Naive B cell (primary cell): ENCODE data around the gene LRRC70. TPM values are rescaled to one million over a fixed set of nuclear protein-coding genes. Genes with fewer than 3 reads are reported as not detected.
A peak's percentile ranks its signal among the peaks of the same experiment; 100 is the strongest.

Experiments used
- ATAC-seq, 2 donors: fragments of 150-1000 bp; cut with Tn5 transposase; 2 replicates each; pipeline ENCODE4 v1.10.0; 2021; ENCODE audit warnings: low read depth in 2 of 2, mild to moderate bottlenecking in 2 of 2, moderate library complexity in 2 of 2
- DNase-seq: peaks from one replicate; pipeline ENCODE4 v3.0.0; 2022
- H3K27ac Mint-ChIP-seq, 6 donors: one replicate each; pipeline ENCODE4 v1.8.0; 2020 to 2022; ENCODE audit warnings: mild to moderate bottlenecking in 6 of 6, mixed read lengths in 6 of 6, moderate library complexity in 5 of 6, inconsistent platforms in 2 of 6
- H3K27me3 Mint-ChIP-seq, 3 donors: one replicate each; pipeline ENCODE4 v1.8.0; 2021 to 2022; ENCODE audit warnings: mixed read lengths in 3 of 3, mild to moderate bottlenecking in 1 of 3
- H3K36me3 Mint-ChIP-seq, 2 donors: one replicate each; pipeline ENCODE4 v1.8.0; 2020 to 2022; ENCODE audit warnings: mixed read lengths in 2 of 2, inconsistent platforms in 1 of 2, mild to moderate bottlenecking in 1 of 2
- H3K4me1 Mint-ChIP-seq, 3 donors: one replicate each; pipeline ENCODE4 v1.8.0; 2020 to 2022; ENCODE audit warnings: mixed read lengths in 3 of 3, inconsistent platforms in 1 of 3, mild to moderate bottlenecking in 1 of 3, moderate library complexity in 1 of 3
- H3K4me3 Mint-ChIP-seq, 8 donors: one replicate each; pipeline ENCODE4 v1.8.0; 2020 to 2022; ENCODE audit warnings: mild to moderate bottlenecking in 8 of 8, mixed read lengths in 8 of 8, moderate library complexity in 8 of 8, inconsistent platforms in 2 of 8
- H3K9me3 Mint-ChIP-seq, 7 donors: one replicate each; pipeline ENCODE4 v1.8.0; 2020 to 2022; ENCODE audit warnings: mixed read lengths in 7 of 7, mild to moderate bottlenecking in 5 of 7, inconsistent platforms in 2 of 7, moderate library complexity in 1 of 7
- polyA plus RNA-seq, 6 donors: library from polyadenylated mRNA; unstranded; fragments of 300-500 nt; fragmentation: Illumina TruSeq; gene quantifications; one replicate each; pipeline ENCODE4 v1.2.3, GENCODE V29; 2021; ENCODE audit warnings: low read depth in 6 of 6

Gene LRRC70
- polyA plus RNA-seq, 6 donors from 2014 or later: 0.61 to 2.4 (median 0.93) TPM; not detected in 1

DNA sequence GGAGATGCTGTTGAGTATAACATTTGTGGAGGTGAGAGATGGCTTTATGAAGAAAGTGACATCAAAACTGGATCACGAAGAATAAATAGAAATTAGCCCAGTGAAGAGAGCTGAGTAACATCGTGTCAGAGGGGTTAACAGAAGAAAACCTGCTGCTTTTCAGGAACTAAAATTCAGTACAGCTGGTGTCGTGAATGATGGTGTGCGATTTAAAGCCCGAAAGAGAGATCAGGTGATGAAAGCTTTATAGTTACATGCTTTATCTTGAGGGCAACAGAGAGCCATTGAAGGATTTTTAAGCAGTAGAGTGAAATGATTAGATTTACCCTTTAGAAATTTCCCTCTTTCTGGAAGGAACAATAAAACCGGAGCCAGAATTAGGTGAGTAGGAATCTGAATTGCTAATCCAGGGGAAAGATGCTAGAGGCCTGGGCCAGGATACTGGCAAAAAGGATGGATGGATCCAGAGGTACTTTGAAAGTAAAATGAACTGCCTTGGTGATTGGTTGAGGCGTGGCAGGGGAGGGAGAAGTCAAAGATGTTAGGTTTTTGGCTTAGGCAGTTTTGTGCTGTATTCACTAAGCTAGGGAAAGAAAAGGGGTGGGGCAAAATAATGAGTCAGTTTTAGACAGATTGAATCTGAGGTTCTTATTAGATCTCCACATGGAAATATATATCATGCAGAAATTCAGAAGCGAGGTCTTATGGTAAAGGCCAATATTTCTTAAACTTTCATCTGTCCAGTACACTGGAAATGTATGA lies 3.4 kb downstream of the LRRC70 start:
- ATAC-seq (no peak), DNase-seq (no peak)
- Mint-ChIP-seq H3K9me3 (no peaks in the 10 kb centered on the region), H3K36me3 (peaks cover 0 to 3% of the 10 kb centered on the region in 2 donors), H3K4me1 (peaks cover 4 to 24% (median 10%) of the 10 kb centered on the region in 3 donors), H3K27ac (peak overlapping the region in 3 of 6 donors; percentile 5 to 88 (median 45)), H3K27me3 (no peaks in the 10 kb centered on the region), H3K4me3 (no peak overlapping the region)

DNA sequence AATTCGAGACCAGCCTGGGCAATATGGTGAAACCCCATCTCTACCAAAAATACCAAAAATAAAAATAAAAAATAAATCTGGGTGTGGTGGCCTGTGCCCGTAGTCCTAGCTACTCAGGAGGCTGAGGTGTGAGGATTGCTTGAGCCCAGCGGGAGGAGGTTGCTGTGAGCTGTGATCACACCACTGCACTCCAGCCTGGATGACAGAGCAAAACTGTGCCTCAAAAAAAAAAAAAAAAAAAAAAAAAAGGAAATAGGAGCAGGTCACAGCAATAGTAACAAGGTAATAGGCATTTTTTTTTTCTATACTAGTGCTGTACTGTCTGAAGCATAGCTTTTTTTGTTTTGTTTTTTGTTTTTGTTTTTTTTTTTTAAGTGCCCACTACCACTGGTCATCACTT lies 5.8 kb downstream of the LRRC70 start:
- no peak overlapping the region for H3K4me3 Mint-ChIP-seq
- DNase-seq (no peak), ATAC-seq (no peak)
- peaks cover 0 to 4% (median under 1%) of the 10 kb centered on the region in 7 donors for H3K9me3 Mint-ChIP-seq
- no peak overlapping the region for H3K27ac Mint-ChIP-seq
- H3K36me3 Mint-ChIP-seq: peaks cover 12 to 16% of the 10 kb centered on the region in 2 donors
- H3K27me3 Mint-ChIP-seq: no peaks in the 10 kb centered on the region
- peaks cover under 1 to 17% (median 6%) of the 10 kb centered on the region in 3 donors for H3K4me1 Mint-ChIP-seq

DNA sequence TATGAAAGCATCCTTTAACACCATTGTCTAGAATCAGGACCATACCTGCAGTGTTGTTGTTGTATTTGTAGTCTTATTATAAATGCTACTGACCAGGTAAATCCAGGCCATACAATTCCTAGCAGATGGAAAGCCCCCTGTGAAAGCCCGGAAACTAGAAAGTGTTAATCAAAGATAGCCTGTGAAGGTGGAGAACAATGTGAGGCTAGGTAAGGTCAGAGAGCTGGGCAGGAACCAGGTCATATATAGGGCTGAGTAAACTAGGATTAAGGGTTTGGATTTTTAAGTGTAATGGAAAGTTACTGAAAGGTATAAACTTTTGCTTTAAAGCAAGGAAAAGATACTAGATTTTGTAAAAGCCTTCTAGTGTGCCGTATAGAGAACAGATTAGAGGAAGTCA lies 6.7 kb downstream of the LRRC70 start:
- Mint-ChIP-seq H3K27me3 (no peaks in the 10 kb centered on the region), H3K9me3 (peaks cover 0 to 4% (median 1%) of the 10 kb centered on the region in 7 donors), H3K36me3 (peaks cover 14 to 17% of the 10 kb centered on the region in 2 donors), H3K4me1 (peaks cover 0 to 17% (median 6%) of the 10 kb centered on the region in 3 donors), H3K27ac (peak overlapping the region in 3 of 6 donors; percentile 57 to 77 (median 70)), H3K4me3 (no peak overlapping the region)
- no peak for DNase-seq
- no peak for ATAC-seq

DNA sequence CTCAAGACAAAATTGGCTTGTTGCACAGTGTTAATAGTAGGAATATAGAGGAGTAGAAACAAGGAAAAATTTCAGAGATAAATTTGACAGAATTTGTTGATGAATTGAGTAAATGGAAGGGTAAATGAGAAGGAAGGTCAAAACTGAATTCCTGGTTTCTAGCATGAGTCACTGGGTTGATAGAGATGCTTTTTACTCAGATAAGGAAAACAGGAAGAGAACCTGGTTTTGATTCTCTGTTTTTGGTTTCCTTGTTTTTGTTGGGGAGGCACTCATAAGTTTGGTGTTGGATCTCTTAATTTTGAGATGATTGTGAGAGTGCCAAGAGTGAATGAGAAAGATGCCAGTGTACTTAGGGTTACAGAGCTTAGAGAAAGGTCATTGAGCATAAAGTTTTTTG lies 7.1 kb downstream of the LRRC70 start:
- no peak for ATAC-seq
- DNase-seq: no peak
- Mint-ChIP-seq H3K27me3 (no peaks in the 10 kb centered on the region), H3K36me3 (peaks cover 14 to 17% of the 10 kb centered on the region in 2 donors), H3K9me3 (peaks cover 0 to 4% (median 1%) of the 10 kb centered on the region in 7 donors), H3K27ac (peak overlapping the region in 4 of 6 donors; percentile 7 to 77 (median 64)), H3K4me3 (no peak overlapping the region), H3K4me1 (peaks cover 0 to 17% (median 6%) of the 10 kb centered on the region in 3 donors)

DNA sequence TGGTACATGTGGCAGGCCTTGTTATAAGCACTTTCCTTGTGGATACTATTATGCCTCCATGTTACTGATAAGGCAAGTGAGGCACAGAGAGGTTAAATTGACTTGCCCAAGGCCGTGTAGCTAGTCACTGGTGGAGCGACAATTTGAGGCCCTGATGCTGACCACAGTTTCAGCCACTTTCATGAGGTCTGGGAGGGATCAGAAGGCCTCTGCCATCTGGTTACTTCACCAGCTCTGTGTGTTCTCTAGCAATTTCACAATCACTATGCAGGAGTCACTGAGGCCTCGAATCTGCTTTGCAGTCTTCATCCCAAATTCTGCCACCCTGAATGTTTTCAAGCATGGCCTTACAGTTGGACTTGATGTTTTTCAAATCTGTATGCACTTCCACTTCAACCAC lies 9.1 kb downstream of the LRRC70 start:
- H3K36me3 Mint-ChIP-seq: peaks cover 21 to 28% of the 10 kb centered on the region in 2 donors
- H3K27me3 Mint-ChIP-seq: no peaks in the 10 kb centered on the region
- H3K27ac Mint-ChIP-seq: no peak overlapping the region
- no peak overlapping the region for H3K4me3 Mint-ChIP-seq
- H3K9me3 Mint-ChIP-seq: peaks cover 4 to 16% (median 4%) of the 10 kb centered on the region in 7 donors
- DNase-seq (no peak), ATAC-seq (no peak)
- H3K4me1 Mint-ChIP-seq: peaks cover 5 to 10% (median 6%) of the 10 kb centered on the region in 3 donors

DNA sequence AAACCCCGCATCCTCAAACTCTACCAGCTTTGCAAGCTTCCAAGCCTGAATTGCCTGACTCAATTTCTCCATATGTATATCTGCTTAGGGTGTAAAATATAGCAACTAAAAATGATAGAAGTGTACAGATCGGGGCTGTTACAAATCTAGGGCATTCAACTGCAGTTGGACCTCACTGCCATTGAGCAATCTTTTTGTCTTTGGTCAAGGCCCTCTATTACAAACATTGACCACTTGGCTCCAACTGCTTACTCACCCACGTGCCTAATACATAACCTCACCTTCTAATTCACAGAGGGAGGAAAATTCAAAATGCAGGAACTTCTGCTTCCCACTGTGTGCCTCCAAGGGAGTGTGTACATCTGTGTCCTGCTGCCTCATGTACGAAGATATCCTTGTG lies 10.0 kb downstream of the LRRC70 start:
- no peaks in the 10 kb centered on the region for H3K27me3 Mint-ChIP-seq
- peaks cover 4 to 18% (median 7%) of the 10 kb centered on the region in 7 donors for H3K9me3 Mint-ChIP-seq
- peaks cover 10 to 16% (median 11%) of the 10 kb centered on the region in 3 donors for H3K4me1 Mint-ChIP-seq
- DNase-seq (no peak), ATAC-seq (no peak)
- H3K4me3 Mint-ChIP-seq: no peak overlapping the region
- H3K36me3 Mint-ChIP-seq: peaks cover 27 to 33% of the 10 kb centered on the region in 2 donors
- H3K27ac Mint-ChIP-seq: peak overlapping the region in 1 of 6 donors; percentile 8

DNA sequence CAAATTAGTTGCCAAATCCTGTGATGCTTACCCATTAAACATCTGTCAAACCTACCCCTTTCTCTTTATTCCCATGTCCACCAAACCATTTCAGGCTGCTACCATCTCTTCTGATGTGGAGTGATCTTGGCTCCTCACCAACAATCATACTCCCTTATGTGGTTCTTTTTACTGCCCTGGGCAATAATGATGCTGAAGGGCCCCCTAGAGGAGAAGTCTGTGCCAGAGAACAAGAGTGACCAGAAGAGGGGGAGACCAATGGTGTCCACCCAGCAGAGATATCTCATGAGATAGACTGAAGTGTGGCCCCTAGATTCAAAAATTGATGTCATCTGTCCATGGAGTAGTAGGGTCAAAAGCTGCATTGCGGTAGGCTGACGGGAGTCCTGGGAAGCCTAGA lies 10.9 kb downstream of the LRRC70 start:
- Mint-ChIP-seq H3K9me3 (peaks cover 4 to 18% (median 7%) of the 10 kb centered on the region in 7 donors), H3K27me3 (no peaks in the 10 kb centered on the region), H3K4me1 (peaks cover 10 to 16% (median 11%) of the 10 kb centered on the region in 3 donors), H3K27ac (no peak overlapping the region), H3K36me3 (peaks cover 30 to 33% of the 10 kb centered on the region in 2 donors), H3K4me3 (no peak overlapping the region)
- no peak for ATAC-seq
- DNase-seq: no peak

DNA sequence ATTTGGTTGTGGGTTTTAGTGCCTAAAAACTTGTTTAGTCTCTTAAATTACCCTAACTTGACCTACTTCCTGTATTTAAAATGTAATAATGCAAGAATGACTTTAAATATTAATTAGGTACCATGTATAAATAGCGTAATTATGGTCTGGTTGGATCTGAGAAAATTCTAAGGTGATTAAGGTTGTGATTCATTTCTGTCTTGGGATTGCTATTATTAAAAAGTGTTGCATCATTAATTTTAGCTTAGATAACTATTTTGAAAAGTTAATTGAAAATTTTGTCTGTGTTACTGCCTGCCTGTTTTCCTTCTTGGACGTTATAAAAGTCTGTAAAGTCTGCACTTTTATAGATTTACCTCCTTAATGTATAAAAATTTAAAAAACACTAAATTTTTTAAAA lies 11.8 kb downstream of the LRRC70 start:
- H3K4me1 Mint-ChIP-seq: peaks cover 8 to 12% (median 11%) of the 10 kb centered on the region in 3 donors
- DNase-seq: no peak
- H3K27me3 Mint-ChIP-seq: no peaks in the 10 kb centered on the region
- peaks cover 4 to 18% (median 7%) of the 10 kb centered on the region in 7 donors for H3K9me3 Mint-ChIP-seq
- peak overlapping the region in 1 of 8 donors; percentile 15 for H3K4me3 Mint-ChIP-seq
- no peak for ATAC-seq
- peaks cover 33 to 34% of the 10 kb centered on the region in 2 donors for H3K36me3 Mint-ChIP-seq
- no peak overlapping the region for H3K27ac Mint-ChIP-seq

DNA sequence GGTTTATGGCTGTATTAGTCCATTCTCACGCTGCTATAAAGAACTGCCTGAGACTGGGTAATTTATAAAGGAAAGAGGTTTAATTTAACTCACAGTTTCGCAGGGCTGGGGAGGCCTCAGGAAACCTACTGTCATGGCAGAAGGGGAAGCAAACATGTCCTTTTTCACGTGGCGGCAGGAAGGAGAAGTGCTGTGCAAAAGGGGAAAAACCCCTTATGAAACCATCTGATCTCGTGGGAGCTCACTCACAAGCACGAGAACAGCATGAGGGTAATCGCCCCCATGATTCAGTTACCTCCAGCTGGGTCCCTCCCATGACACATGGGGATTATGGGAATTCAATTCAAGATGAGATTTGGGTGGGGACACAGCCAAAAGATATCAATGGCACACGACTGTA lies 13.9 kb downstream of the LRRC70 start:
- Mint-ChIP-seq H3K4me1 (peaks cover 4 to 11% (median 8%) of the 10 kb centered on the region in 3 donors), H3K9me3 (peaks cover 4 to 18% (median 7%) of the 10 kb centered on the region in 7 donors), H3K27ac (peak overlapping the region in 5 of 6 donors; percentile 18 to 90 (median 59)), H3K36me3 (peaks cover 37 to 40% of the 10 kb centered on the region in 2 donors), H3K4me3 (no peak overlapping the region), H3K27me3 (no peaks in the 10 kb centered on the region)
- peak; percentile 3 for DNase-seq
- ATAC-seq: peak; percentile 37 to 77

DNA sequence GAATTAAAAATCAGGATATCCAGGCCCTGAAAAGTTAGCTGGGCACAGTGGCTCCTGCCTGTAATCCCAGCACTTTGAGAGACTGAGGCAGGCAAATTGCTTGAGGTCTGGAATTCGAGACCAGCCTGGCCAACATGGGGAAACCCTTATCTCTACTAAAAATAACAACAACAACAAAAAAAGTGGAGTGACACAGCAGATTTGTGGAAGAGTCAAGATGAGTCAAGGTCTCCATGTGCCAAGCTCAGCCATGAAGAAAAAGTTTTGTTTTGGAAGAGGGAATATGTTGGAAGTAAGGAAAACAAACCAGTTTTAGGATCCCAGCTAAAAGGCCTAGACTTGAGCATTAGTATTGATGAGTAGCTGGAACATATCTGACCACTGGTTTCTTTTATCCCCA lies 14.7 kb downstream of the LRRC70 start:
- Mint-ChIP-seq H3K27me3 (no peaks in the 10 kb centered on the region), H3K4me1 (peaks cover 4 to 11% (median 8%) of the 10 kb centered on the region in 3 donors), H3K4me3 (peak overlapping the region in 1 of 8 donors; percentile 29), H3K36me3 (peaks cover 36 to 38% of the 10 kb centered on the region in 2 donors), H3K9me3 (peaks cover 4 to 18% (median 7%) of the 10 kb centered on the region in 7 donors), H3K27ac (peak overlapping the region in 3 of 6 donors; percentile 51 to 80 (median 62))
- DNase-seq: no peak
- ATAC-seq: no peak

DNA sequence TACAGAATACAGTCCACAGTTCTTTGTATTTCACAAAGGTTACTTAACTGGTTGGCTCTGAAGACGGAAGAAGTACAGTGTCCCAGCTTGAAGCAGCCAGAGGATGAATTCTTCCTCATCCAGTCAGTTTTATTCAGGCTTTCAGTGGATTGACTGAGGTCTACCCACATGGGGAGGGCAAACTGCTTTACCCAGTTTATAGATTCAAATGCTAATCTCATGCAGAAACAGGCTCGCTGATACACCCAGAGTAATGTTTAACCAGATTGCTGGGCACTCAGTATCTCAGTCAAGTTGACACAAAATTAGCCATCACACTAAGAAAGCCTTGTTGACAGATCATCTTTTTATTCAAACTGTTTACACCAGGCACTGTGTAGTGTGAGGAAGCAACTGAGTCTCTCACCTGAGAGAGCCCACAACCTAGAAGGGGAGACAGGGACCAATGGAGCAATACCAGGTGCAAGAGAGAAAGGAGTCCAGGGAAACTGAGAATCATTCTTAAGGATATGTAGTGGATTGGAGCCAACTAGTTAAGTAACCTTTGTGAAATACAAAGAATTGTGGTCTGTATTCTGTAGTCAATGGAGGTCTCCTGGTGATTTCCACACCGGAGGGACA lies 15.9 kb downstream of the LRRC70 start:
- H3K27me3 Mint-ChIP-seq: no peaks in the 10 kb centered on the region
- no peak for DNase-seq
- H3K4me3 Mint-ChIP-seq: no peak overlapping the region
- ATAC-seq: no peak
- H3K4me1 Mint-ChIP-seq: peaks cover 4 to 11% (median 8%) of the 10 kb centered on the region in 3 donors
- H3K27ac Mint-ChIP-seq: peak overlapping the region in 1 of 6 donors; percentile 54
- H3K9me3 Mint-ChIP-seq: peaks cover 0 to 18% (median 6%) of the 10 kb centered on the region in 7 donors
- peaks cover 25 to 27% of the 10 kb centered on the region in 2 donors for H3K36me3 Mint-ChIP-seq

DNA sequence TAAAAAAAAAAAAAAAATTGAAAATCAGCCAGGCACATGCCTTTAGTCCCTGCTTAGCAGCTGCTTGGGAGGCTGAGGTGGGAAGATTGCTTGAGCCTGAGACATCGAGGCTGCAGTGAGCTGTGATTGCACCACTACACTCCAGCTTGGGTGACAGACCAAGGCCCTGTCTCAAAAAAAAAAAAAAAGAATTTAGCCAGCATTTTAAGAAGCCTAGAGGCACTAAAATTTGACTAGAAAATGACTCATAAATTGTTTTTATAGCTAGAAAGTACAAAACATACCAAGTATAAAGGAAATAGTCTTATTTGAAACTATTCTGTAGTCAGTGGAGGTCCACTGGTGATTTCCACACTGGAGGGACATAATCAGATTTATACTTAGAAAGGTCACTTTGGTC lies 17.5 kb downstream of the LRRC70 start:
- peaks cover 0 to 18% (median 6%) of the 10 kb centered on the region in 7 donors for H3K9me3 Mint-ChIP-seq
- H3K4me1 Mint-ChIP-seq: peaks cover 4 to 11% (median 8%) of the 10 kb centered on the region in 3 donors

DNA sequence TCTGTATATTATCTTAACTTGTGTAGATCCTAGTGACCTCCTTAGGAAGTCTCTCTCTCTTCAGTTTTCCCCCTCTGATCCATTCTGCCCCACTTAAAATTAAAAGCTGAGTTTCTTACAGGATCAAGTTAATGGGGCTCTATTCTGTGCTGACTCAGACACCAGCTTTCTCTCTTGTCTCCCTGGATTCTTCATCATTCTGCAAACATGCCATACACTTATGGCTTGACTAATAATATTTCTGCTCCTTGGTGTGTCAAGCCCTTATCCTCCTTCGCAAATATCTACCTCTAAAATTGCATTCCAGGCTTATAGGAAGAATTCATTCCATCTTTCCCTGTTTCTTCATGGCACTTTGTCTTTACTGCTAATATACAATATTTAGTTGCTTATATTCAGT lies 18.1 kb downstream of the LRRC70 start:
- peaks cover 0 to 13% (median 6%) of the 10 kb centered on the region in 7 donors for H3K9me3 Mint-ChIP-seq
- no peaks in the 10 kb centered on the region for H3K27me3 Mint-ChIP-seq
- H3K27ac Mint-ChIP-seq: peak overlapping the region in 2 of 6 donors; percentile 36 to 74
- H3K4me1 Mint-ChIP-seq: peaks cover 4 to 11% (median 8%) of the 10 kb centered on the region in 3 donors
- H3K36me3 Mint-ChIP-seq: peaks cover 21 to 26% of the 10 kb centered on the region in 2 donors
- no peak for DNase-seq
- ATAC-seq: no peak
- H3K4me3 Mint-ChIP-seq: no peak overlapping the region

More for the DNA sequence above, 17.5 kb downstream of the LRRC70 start:
- H3K27me3 Mint-ChIP-seq: no peaks in the 10 kb centered on the region
- ATAC-seq (no peak), DNase-seq (no peak)
- H3K27ac Mint-ChIP-seq: no peak overlapping the region
- H3K36me3 Mint-ChIP-seq: peaks cover 24 to 26% of the 10 kb centered on the region in 2 donors
- no peak overlapping the region for H3K4me3 Mint-ChIP-seq
